OCI-LY3 (cell line): Measurements from ENCODE around the gene CHD9.

Source experiments
- H2AFZ ChIP-seq: fragments of 200-600, 300-600 bp; shearing (Covaris generic); 2 replicates; pipeline ENCODE4 v1.6.0; 2014; ENCODE audit warnings: antibody characterized with exemption, low read depth, low read length
- H3K27ac ChIP-seq: fragments of 200-600, 300-600 bp; sonication (generic); 2 replicates; pipeline ENCODE4 v1.5.1; 2014; ENCODE audit warnings: mild to moderate bottlenecking, low read length, moderate library complexity, mixed read lengths
- H3K27me3 ChIP-seq: fragments of 200-600, 300-600 bp; sonication (generic); 2 replicates; pipeline ENCODE4 v1.6.1; 2014; ENCODE audit warnings: low read depth, low read length, mixed read lengths
- H3K36me3 ChIP-seq: fragments of 200-600, 300-600 bp; sonication (generic); replicated peaks from 2 replicates; pipeline ENCODE3; 2014; ENCODE audit warnings: low read depth, low read length, mixed read lengths
- H3K4me1 ChIP-seq: fragments of 300-600, 200-600 bp; sonication (generic); 2 replicates; pipeline ENCODE4 v1.6.1; 2014; ENCODE audit warnings: low read length, mixed read lengths
- H3K4me2 ChIP-seq: fragments of 200-600, 300-600 bp; sonication (generic); 2 replicates; pipeline ENCODE4 v1.6.1; 2014; ENCODE audit warnings: low read length, mixed read lengths
- H3K4me3 ChIP-seq: fragments of 300-600, 200-600 bp; sonication (generic); 2 replicates; pipeline ENCODE4 v1.5.1; 2014; ENCODE audit warnings: antibody characterized with exemption, mild to moderate bottlenecking, low read length, moderate library complexity
- H3K79me2 ChIP-seq: fragments of 300-600, 200-600 bp; shearing (Covaris generic); 2 replicates; pipeline ENCODE4 v1.6.1; 2014; ENCODE audit warnings: mild to moderate bottlenecking, low read length, mixed read lengths
- H3K9ac ChIP-seq: fragments of 300-600, 200-600 bp; shearing (Covaris generic); 2 replicates; pipeline ENCODE4 v1.6.0; 2014; ENCODE audit warnings: mild to moderate bottlenecking, low read length, moderate library complexity
- H3K9me3 ChIP-seq: fragments of 200-600, 300-600 bp; shearing (Covaris generic); 2 replicates; pipeline ENCODE4 v1.6.1; 2014; ENCODE audit warnings: low read length, mixed read lengths; ENCODE audit not compliant: insufficient read depth
- H4K20me1 ChIP-seq: fragments of 200-600, 300-600 bp; sonication (generic); 2 replicates; pipeline ENCODE4 v1.6.1; 2016; ENCODE audit warnings: low read length, mixed read lengths; ENCODE audit not compliant: insufficient read depth
- EZH2phosphoT487 ChIP-seq: fragments of 200-600 bp; shearing (Covaris generic); IDR thresholded peaks from 2 replicates; pipeline ENCODE4 v1.6.1; 2018; ENCODE audit warnings: antibody characterized with exemption, mixed run types, low read depth
- TF ChIP-seq, protein P1 (sequence below): fragments of 200-600, 300-600 bp; sonication (generic); IDR thresholded peaks from 2 replicates; pipeline ENCODE4 v1.5.1; 2014; ENCODE audit warnings: antibody characterized with exemption, low read length, low read depth

CHD9 gene

DNA sequence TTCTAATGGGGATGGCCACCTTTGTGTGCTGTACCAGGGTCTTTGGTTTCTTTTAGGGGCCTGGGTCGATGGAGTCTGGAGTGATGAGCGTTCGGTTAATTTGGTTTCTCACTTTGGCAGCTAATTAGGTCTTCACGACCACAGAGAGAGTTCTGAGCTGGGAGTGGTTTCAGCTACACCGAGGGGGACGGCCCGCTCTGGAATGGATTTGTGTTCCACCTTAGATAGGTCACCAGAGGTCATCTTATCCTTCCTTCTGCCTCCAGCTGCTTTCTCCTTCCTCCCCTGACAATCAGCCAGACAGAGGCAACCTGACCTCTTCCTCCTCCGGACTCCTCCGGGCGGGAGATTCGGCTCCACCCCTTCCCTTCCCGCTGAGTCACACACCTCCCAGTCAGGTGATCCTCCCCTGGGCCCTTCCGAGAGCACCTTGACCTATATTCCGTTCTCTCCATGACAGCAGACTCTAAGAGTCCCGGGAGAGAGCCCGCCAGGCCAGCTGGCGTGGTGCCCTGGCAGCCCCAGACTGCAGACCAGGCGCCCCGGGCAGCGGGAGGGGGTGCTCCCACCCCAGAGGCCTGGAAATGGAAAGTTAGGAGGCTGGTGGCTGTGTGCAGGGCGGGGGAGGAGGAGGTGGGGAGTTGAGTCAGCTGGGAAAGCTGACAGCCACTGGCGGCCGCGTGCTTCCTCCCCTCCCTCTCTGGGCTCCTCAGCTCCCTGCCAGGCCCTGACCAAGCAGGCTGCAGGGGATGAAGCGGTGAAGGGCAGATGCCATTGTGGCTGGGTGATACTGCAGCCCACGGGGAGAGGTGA lies 44.7 kb downstream of the CHD9 start:
- Histone ChIP-seq H3K4me3 (peak overlapping the region; percentile 76), H3K27me3 (no peaks in the 10 kb centered on the region), H3K4me2 (peak overlapping the region; percentile 99), H4K20me1 (no peaks in the 10 kb centered on the region), H3K36me3 (peaks cover 6% of the 10 kb centered on the region), H3K9me3 (no peaks in the 10 kb centered on the region), H2AFZ (no peak overlapping the region), H3K4me1 (peaks cover 52% of the 10 kb centered on the region), H3K9ac (peak overlapping the region; percentile 95), H3K27ac (peak overlapping the region; percentile 97), H3K79me2 (peaks cover 65% of the 10 kb centered on the region)
- TF ChIP-seq, protein P1, sequence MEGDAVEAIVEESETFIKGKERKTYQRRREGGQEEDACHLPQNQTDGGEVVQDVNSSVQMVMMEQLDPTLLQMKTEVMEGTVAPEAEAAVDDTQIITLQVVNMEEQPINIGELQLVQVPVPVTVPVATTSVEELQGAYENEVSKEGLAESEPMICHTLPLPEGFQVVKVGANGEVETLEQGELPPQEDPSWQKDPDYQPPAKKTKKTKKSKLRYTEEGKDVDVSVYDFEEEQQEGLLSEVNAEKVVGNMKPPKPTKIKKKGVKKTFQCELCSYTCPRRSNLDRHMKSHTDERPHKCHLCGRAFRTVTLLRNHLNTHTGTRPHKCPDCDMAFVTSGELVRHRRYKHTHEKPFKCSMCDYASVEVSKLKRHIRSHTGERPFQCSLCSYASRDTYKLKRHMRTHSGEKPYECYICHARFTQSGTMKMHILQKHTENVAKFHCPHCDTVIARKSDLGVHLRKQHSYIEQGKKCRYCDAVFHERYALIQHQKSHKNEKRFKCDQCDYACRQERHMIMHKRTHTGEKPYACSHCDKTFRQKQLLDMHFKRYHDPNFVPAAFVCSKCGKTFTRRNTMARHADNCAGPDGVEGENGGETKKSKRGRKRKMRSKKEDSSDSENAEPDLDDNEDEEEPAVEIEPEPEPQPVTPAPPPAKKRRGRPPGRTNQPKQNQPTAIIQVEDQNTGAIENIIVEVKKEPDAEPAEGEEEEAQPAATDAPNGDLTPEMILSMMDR: no peak
- TF ChIP-seq EZH2phosphoT487: no peak

DNA sequence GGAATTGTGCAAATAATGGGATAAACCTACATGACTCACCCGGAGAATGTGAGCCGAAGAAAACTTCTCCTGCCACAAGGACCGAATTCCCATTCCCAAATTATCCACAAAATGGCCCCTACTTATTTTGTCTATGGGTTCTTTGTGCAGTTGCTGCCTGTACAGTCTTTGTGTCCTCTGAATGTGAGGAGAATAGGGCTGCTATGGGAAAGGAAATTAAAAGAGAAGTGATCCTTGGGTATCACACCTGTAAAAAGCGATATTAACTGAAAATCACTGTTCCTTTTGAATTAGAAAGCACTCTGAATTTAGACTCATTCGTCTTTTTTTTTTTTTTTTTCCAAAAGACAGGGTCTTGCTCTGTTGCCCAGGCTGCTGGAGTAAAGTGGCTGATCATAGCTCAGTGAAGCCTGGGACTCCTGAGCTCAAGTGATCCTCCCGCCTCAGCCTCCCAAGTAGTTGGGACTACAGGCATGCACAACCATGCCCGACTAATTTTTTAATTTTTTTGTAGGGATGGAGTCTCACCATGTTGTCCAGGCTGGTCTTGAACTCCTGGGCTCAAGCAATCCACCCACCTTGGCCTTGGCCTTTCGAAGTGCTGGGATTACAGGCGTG lies 45.4 kb downstream of the CHD9 start:
- Histone ChIP-seq H2AFZ (no peak overlapping the region), H3K4me1 (peaks cover 46% of the 10 kb centered on the region), H3K79me2 (peaks cover 59% of the 10 kb centered on the region), H3K27ac (peak overlapping the region; percentile 97), H3K9ac (peak overlapping the region; percentile 95), H4K20me1 (no peaks in the 10 kb centered on the region), H3K36me3 (peaks cover 4% of the 10 kb centered on the region), H3K4me3 (peak overlapping the region; percentile 76), H3K9me3 (no peaks in the 10 kb centered on the region), H3K4me2 (peak overlapping the region; percentile 99), H3K27me3 (no peaks in the 10 kb centered on the region)
- TF ChIP-seq, protein P1: no peak
- no peak for TF ChIP-seq EZH2phosphoT487

DNA sequence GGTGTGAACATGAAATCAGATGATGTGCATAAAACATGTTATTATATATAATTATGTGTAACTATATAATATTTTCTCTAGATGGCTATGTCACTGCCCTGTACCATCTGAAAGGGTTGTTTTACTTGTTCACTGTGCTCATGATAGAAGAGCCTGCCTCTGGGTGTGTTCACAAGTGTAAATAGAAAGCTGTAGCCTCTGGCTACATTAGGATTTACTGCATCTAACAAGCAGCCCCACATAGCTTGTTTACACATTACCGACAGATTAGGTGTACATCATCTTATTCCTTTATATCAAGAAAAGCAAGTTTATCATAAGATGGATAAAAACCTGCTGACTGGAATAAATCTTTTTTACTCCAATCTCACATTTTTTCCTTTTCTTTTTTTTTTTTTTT lies 46.1 kb downstream of the CHD9 start:
- Histone ChIP-seq H3K4me1 (peaks cover 46% of the 10 kb centered on the region), H3K4me2 (no peak overlapping the region; the same call in 1 of the 2 replicates), H3K9ac (no peak overlapping the region), H3K27ac (peak overlapping the region; percentile 97; the same call in 1 of the 2 replicates), H4K20me1 (no peaks in the 10 kb centered on the region), H3K36me3 (peaks cover 8% of the 10 kb centered on the region), H3K79me2 (peaks cover 56% of the 10 kb centered on the region), H3K9me3 (no peaks in the 10 kb centered on the region), H3K4me3 (no peak overlapping the region), H2AFZ (no peak overlapping the region), H3K27me3 (no peaks in the 10 kb centered on the region)
- no peak for TF ChIP-seq EZH2phosphoT487
- TF ChIP-seq, protein P1: no peak

DNA sequence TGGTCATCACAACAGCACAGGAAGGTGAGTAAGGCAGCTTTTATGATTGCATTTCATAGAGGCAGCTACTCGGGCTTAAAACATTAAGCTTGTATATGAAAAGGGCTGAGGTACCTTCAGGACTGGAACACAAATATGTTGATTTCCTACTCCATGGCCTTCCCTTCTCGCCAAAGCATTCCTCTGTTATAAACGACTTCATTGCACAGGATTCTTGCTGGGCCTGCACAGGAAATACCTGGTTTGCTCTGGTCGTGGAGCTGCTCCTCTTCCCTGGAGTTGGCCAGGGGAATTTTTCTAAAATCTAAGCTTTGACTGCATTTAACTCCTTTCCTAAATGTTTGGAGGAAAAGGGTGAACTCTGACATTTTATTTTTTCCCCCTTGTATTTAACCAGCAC lies 49.0 kb downstream of the CHD9 start:
- Histone ChIP-seq H4K20me1 (no peaks in the 10 kb centered on the region), H3K27ac (no peak overlapping the region), H2AFZ (no peak overlapping the region), H3K4me1 (peaks cover 17% of the 10 kb centered on the region), H3K27me3 (no peaks in the 10 kb centered on the region), H3K79me2 (peaks cover 41% of the 10 kb centered on the region), H3K4me3 (no peak overlapping the region), H3K36me3 (peaks cover 17% of the 10 kb centered on the region), H3K9me3 (no peaks in the 10 kb centered on the region), H3K9ac (no peak overlapping the region), H3K4me2 (no peak overlapping the region)
- TF ChIP-seq, protein P1: no peak
- TF ChIP-seq EZH2phosphoT487: no peak
